ENCODE results near the gene SNX6.

- TF ChIP-seq ARNT (IDR thresholded peaks at IDR 0.05) (no peak), BHLHE40 (IDR thresholded peaks at IDR 0.05; ENCODE audit: borderline replicate concordance) (no peak), FOXM1 (IDR thresholded peaks at IDR 0.05; ENCODE audit: borderline replicate concordance) (no peak), ELF4 (IDR thresholded peaks at IDR 0.05) (no peak), FOXA1 (IDR thresholded peaks at IDR 0.05) (no peak), L3MBTL2 (conservative IDR thresholded peaks at IDR 0.05) (no peak), SUZ12 (IDR thresholded peaks at IDR 0.05) (no peak), ZNF384 (IDR thresholded peaks at IDR 0.05) (no peak), HDGF (IDR thresholded peaks at IDR 0.05; ENCODE audit: borderline replicate concordance) (no peak), TARDBP (IDR thresholded peaks at IDR 0.05) (no peak), SP1 (IDR thresholded peaks at IDR 0.05) (no peak), NFRKB (IDR thresholded peaks at IDR 0.05) (no peak), FOXK2 (IDR thresholded peaks at IDR 0.05) (no peak)
These were observed 107.5 kb downstream of the SNX6 start for GRCh38 chr14:34522496-34522895.
